Stimulated activated CD8-positive, alpha-beta memory T cell treated with anti-CD3 and anti-CD28 coated beads, Interleukin-7, amount 100 ng/mL, for 48 hours (primary cell): ENCODE measurements around the gene TXNL4A.

Source experiments
- DNase-seq, 2 donors: peaks; one replicate each; pipeline ENCODE4 v3.0.0-alpha.2; 2020; ENCODE audit warnings: low read depth in 1 of 2; ENCODE audit errors: extremely low read depth in 1 of 2

The TXNL4A gene

DNA sequence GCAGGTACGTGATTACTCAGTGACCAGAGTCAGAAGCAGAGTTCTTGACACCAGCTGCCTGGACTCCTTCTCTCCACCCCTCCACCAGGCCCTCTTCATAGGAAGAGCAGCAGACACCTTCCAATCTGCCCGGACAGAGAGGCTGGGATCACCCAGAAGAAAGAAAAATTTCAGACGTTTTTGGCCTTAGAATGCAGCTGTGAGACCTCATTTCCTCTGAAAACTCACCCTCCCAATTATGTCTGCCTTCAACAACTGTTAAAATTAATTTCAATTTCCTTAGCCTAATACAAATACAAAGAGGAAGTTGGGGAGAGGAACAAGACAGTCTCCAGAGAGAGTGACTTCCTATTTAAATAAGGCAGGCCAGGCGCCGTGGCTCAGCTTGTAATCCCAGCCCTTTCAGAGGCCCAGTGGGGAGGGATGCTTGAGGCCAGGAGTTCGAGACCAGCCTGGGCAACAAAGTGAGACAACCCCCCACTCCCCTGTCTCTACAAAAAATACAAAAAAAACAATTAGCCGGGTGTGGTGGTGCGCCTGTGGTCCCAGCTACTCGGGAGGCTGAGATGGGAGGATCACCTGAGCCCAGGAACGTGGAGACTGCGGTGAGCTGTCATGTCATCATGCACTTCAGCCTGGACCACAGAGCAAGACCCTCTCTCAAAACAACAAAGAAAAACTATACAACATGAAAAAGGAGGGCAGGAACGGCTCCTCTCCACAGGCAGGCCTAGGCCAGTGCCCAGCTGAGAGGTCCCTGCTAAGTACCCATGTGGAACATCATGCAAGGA lies 38.5 kb downstream of the TXNL4A start:
- DNase-seq: no peak

DNA sequence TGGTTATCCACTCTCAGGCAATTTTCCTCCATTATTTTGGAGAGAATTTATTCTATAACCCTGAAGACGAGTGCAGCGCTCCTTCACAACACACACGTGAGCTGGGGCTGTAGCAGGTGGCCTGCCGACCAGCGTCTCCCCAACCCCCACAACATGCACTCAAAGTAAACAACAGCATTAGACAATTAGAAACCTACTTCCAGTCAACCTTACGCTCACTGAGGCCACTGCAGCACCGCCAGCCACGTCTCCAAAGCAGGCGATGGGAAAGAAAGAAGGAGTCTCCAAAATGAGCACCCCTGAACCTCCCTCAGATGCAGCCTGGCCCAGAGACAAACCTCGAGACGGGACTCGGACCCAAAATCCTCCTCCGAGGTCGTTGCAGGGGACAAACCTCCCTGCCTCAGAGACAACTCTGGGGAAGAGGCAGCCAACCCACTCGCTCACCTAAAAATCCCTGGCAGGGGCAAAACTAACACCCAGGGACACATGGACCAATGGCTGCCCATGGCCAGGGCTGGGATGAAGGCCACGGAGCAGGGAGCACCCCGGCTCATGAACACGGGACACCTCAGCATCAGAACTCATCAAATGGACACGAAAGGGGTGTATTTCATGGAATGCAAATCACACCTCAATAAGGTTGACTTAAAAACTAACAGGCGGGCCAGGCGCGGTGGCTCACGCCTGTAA lies 39.5 kb downstream of the TXNL4A start:
- DNase-seq: no peak

DNA sequence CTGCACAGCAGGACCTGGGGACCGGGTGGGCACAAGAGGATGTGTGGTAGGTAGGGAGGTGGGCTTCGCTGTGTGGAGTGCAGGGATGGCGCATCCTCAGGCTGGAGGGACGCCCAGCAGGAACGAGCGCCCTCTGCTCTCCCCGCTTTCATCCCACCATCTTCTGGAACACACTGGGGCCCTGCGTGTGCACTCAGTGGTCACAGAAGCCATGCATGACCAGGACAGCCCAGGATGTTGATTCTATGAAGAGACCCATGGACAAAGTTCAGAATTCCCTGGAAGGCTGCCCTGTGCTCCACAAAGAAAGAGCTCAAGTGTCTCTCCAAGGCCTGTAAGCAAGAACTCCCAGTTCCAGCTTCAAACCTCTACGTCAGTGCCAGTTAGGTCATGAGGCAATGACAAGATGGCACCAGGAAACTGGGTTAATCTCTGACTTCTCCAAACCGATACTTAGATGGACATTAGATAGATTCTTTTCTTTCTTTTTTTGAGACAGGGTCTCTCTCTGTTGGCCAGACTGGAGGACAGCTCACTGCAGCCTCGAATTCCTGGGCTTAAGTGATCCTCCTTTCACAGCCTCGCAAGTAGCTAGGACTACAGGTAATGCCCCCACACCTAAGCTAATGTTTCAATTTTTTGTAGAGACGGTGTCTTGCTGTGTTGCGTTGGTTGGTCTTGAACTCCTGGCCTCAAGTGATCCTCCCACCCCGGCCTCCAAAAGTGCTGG lies 40.3 kb downstream of the TXNL4A start:
- DNase-seq: no peak

DNA sequence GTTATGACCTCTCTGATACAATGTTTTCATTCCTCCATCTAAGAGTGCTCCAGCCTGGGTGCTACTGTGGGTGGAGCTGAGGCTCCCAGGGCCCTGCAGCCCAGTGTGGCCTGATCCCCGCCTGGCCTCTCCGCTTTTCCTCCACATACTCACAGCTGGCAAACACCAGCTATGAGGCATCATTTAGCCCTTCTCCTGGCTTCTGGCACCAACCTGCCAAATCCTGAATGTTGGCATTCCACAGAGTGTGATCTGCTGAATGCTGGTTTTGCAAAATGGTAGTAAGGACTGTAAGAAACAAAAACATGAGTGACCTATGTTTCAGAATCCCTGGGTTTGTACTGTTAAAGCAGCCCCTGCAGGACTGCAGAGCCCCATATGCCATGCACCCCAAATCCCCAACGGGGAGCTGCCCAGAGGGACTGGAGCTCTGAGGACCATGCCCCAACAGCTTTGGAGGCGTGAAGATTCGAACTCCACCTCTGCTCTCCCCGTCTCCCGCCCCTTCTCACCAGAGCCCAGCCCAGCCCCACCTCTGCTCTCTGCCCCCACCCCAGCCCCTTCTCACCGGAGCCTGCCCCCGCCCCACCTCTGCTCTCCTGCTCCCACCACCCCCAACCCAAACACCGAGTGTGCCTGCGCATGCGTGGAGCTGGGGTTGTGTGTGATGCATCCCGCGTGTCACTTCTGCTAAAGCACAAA lies 41.2 kb downstream of the TXNL4A start:
- DNase-seq: no peak

- DNase-seq: no peak
Measured at GRCh38 chr18:79945118-79946042, 43.0 kb downstream of the TXNL4A start.

- DNase-seq: no peak
Measured at GRCh38 chr18:79944746-79945117, 43.6 kb downstream of the TXNL4A start.

DNA sequence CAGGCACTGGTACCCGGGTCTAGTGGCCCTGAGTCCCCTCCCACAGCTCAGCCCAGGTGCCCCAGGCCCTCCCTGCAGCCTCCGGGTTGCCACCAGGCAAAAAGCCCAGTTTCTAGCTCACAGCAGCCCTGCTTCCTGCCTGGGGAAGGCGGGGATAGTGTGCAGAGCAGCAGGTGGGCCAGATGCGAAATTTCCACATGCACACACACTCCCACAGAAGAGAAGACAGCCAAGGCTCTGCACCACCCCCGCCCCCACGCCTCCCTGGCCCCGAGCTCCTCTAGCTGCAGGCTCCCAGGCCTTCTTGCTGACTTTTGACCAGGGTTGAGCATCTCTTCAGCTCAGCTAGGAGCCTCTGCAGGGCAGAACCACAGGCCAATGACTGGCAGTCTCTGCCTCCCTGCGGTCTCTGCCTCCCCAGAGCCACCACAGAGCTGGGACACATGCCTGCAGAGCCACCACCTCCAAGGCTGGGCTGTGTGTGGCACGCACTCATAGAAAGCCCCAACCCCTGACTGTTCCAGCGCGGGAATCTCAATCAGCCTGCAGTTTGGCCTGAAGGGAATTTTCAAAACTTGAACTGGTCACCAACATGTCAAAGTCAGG lies 44.1 kb downstream of the TXNL4A start:
- DNase-seq: no peak

- DNase-seq: no peak
Measured at GRCh38 chr18:79943608-79944125, 44.7 kb downstream of the TXNL4A start.

GRCh38 chr18:79942786-79943607 lies 45.4 kb downstream of the TXNL4A start:
- no peak for DNase-seq

- DNase-seq: no peak
Measured at GRCh38 chr18:79942211-79942610, 46.2 kb downstream of the TXNL4A start.

- no peak for DNase-seq
Measured at GRCh38 chr18:79941473-79942119, 46.8 kb downstream of the TXNL4A start.

DNA sequence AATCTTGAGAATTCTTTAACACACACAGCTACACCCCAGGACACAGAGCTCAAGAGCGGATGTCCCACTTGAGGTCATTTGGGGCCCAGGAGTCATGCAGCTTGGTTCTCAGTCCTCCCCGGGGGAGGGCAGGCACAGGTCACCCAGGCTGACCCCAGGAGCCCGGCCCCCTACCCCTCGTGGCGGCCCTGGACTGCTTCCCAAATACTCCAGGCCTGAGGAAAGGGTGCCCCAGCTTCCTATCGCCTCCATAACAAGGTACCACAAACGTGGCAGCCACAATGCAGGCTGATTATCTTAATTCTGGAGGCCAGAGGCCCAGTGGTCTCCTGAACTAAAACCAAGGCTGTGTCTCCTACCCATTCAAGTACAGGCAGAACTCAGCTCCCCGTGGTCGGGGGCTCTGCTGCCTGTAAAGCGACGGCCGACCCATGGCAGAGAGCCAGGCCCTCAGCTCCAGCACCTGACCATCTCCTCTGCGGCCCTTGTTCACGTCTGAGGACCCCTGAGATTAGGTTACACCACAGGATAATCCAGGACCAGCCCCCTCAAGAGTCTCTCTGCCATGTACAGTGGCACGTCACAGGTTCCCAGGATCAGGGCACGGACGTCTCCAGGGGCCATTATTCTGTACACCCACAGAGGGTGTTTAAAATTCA lies 47.4 kb downstream of the TXNL4A start:
- DNase-seq: no peak

- DNase-seq: no peak
Measured at GRCh38 chr18:79940126-79940813, 48.1 kb downstream of the TXNL4A start.

- no peak for DNase-seq
Measured at GRCh38 chr18:79939096-79939495, 49.3 kb downstream of the TXNL4A start.

DNA sequence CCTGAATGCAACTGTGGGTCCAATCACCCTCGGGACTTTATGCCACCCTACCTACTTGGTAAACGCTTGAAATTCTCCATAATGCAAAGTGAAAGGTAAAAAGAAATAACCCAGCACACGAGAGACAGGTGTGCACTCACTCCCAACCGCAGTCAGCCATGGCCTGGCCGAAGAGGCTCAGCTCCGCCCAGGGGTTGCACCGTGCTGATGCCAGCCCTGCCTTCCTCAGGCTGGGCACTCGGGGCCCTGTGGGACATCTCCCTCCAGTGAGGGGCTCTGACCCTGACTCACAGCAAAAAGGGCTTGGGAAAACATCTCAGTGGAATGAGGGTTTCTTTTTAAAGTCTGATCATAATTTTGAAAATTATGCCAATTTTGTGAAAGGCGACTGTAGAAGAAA lies 50.2 kb downstream of the TXNL4A start:
- DNase-seq: no peak

DNA sequence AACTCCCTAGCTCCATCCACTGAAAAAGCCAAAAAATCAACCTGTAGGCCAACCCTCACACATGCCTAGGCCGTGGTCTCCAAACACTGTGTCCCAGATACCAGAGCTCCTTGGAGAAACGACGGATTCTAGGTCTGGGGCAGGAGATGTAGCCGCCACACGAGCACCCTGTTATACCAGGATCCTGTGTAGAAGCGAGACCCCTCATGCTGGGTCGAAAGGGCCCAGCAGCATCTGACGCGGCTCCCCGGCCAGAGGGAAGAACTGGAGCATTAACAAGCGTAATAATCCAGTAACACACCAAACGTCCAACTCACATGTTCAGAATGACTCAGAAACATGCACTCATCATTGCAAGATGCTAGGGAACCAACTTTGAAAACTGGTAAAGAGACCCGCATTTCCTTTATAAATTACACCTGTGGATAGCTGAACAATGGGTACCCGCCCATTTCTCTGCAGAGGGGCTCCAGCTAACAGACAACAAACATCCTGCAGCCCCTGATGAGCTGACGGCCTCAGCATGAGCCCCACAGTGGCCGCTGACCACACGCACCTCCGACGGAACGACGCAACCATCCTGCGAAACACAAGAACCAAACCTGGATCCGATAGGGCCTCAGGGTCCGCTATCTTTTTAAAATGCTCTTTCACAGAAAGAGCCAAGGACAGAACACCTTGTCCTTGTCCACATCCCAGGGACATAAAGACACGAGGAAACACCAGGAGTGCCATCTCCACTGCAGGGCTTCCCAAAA lies 51.1 kb downstream of the TXNL4A start:
- no peak for DNase-seq
